Measurements from ENCODE around the gene GRIP2. TPM values are rescaled to one million over a fixed set of nuclear protein-coding genes. Genes with fewer than 3 reads are reported as not detected.

The GRIP2 gene
- total and polyA plus RNA-seq, 2 of the 4 experiments (the other 2 are of a cell fraction), result 0.05 TPM; not detected in 1

GRCh38 chr3:14470461-14470860 is 69.7 kb downstream of the GRIP2 start:
- H2BK5ac ChIP-seq (ENCODE audit: low read depth, low read length, poor library complexity, severe bottlenecking), result no peak overlapping the region
- in situ Hi-C loops (cut with MboI; ENCODE audit: low sequenced_read_pairs), result no loop called here
- H3K23ac ChIP-seq (ENCODE audit: low read depth, low read length), result no peak overlapping the region
- TF ChIP-seq RCOR1 (IDR thresholded peaks at IDR 0.05; ENCODE audit: insufficient replicate concordance, low read length), result no peak
- TF ChIP-seq POLR2A (IDR thresholded peaks at IDR 0.05; ENCODE audit: low read depth, low read length), result no peak
- no peak overlapping the region for H4K8ac ChIP-seq (ENCODE audit: low read depth in 2 of 2, low read length in 2 of 2)
- no peak overlapping the region for H3K18ac ChIP-seq (ENCODE audit: low read depth, low read length)
- H4K91ac ChIP-seq (ENCODE audit: insufficient read depth, low read depth, low read length), result no peak overlapping the region
- no peak overlapping the region for H3K4me2 ChIP-seq (ENCODE audit: low read depth, low read length)
- no peak overlapping the region for H2AK9ac ChIP-seq (replicated peaks; ENCODE audit: low read depth, low read length, poor library complexity)
- ChIA-PET CTCF (interaction anchor here (0.6 kb wide), 1 partner anchor 11 kb away, joined by 3 read pairs; no protein-coding TSS in a partner anchor), POLR2A (ENCODE audit: unreplicated experiment) (no interaction called here)
- no peak overlapping the region for H2BK120ac ChIP-seq (ENCODE audit: low read depth, low read length)
- no peak overlapping the region for H4K5ac ChIP-seq (ENCODE audit: low read depth, low read length)
- H2AFZ ChIP-seq (replicated peaks; ENCODE audit: low read length, poor library complexity), result no peak overlapping the region
- no peaks in the 10 kb centered on the region for H3K9me3 ChIP-seq (ENCODE audit: control insufficient read depth, insufficient read depth, low read length)
- H2AK5ac ChIP-seq (ENCODE audit: low read depth, low read length), result no peak overlapping the region
- no peaks in the 10 kb centered on the region for H3K27me3 ChIP-seq (ENCODE audit: control insufficient read depth, insufficient read depth, low read length)
- peaks cover 25% of the 10 kb centered on the region for H3K9me1 ChIP-seq (ENCODE audit: insufficient read depth, low read length)
- no peak for DNase-seq
- BruUV-seq (replicated peaks), result no TSS peak
- peaks cover 56% of the 10 kb centered on the region for H3K36me3 ChIP-seq (ENCODE audit: control insufficient read depth, insufficient read depth, low read length)
- no peak overlapping the region for H3K4ac ChIP-seq (ENCODE audit: low read depth, low read length)
- intact Hi-C loops (cut with micrococcal nuclease), result no loop called here
- H2BK15ac ChIP-seq (ENCODE audit: low read depth, low read length), result no peak overlapping the region
- H3K27ac ChIP-seq (ENCODE audit: insufficient read depth, low read length), result no peak overlapping the region
- H4K20me1 ChIP-seq (ENCODE audit: insufficient read depth, low read length), result no peaks in the 10 kb centered on the region
- ATAC-seq (ENCODE audit: low read depth), result no peak
- no peak overlapping the region for H3K4me3 ChIP-seq (ENCODE audit: insufficient read depth, low read depth, low read length)
- H3K56ac ChIP-seq (ENCODE audit: extremely low read depth, insufficient read depth, low read length), result no peak overlapping the region
- no peak overlapping the region for H3K9ac ChIP-seq (ENCODE audit: low read depth, low read length)
- H2BK20ac ChIP-seq (ENCODE audit: low read depth, low read length), result no peak overlapping the region
- WGBS, 2 experiments (ENCODE audit: extremely low coverage in 2 of 2, insufficient read length in 1 of 2), result 86% methylated on average over 1 of the region's 12 CpGs; no CpG with 5 or more reads in 1 of the 2 experiments
- peaks cover 15% of the 10 kb centered on the region for H3K4me1 ChIP-seq (ENCODE audit: control insufficient read depth, insufficient read depth, low read length)
- H3K14ac ChIP-seq (replicated peaks; ENCODE audit: low read depth, low read length), result no peak overlapping the region
- H3K79me1 ChIP-seq (ENCODE audit: low read depth in 1 of 2, low read length in 2 of 2), result peaks cover 0 to 15% of the 10 kb centered on the region in 2 experiments; a peak in 1 of 4 replicates
- dilution Hi-C loops (cut with HindIII; ENCODE audit: low sequenced_read_pairs, unreplicated experiment), result no loop called here

All from IMR-90 (cell line).